Measurements from ENCODE around the gene MED31.
"Not testable (repeated sequence)": the region's sequence is repeated elsewhere in the genome, so short reads cannot be mapped to it uniquely, and the experiment has no call there.

Gene MED31

GRCh38 chr17:6651354-6651918 lies at the start of gene MED31, which contains the start of gene C17orf100:
MED31 (minus strand) TSS chr17:6651605; CDS start chr17:6651528, 77 bp downstream.
C17orf100 (plus strand) TSS chr17:6651762; CDS start chr17:6651914, 152 bp downstream.
- peak; percentile 89 for DNase-seq (ENCODE audit: low read depth)

- no peak for DNase-seq (ENCODE audit: low read depth)
Observed at GRCh38 chr17:6700948-6701307, 49.5 kb upstream of the MED31 start.

GRCh38 chr17:6699997-6700947 lies 48.9 kb upstream of the MED31 start:
- no peak for DNase-seq (ENCODE audit: low read depth)

GRCh38 chr17:6698004-6698403 lies 46.6 kb upstream of the MED31 start:
- no peak for DNase-seq (ENCODE audit: low read depth)

DNA sequence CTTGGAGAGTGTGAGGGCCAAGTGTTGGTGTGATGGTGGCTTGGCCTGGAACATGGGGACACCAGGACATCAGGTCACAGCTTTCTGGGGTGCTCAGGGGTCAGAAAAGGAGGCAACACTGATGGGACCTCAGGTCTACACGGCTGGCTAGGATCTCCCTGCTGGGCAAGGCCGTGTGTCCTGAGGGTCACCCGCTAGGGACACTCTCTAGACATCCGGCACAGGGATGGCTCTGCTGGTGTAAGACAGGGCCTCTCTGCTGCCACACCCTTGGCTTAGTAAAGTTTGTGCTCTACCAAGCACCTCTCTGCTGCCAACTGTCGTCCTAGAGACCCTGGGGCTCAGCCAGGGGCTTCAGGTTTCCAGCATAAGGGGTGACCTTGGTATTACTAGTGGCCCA lies 45.5 kb upstream of the MED31 start:
- DNase-seq (ENCODE audit: low read depth), result no peak

DNA sequence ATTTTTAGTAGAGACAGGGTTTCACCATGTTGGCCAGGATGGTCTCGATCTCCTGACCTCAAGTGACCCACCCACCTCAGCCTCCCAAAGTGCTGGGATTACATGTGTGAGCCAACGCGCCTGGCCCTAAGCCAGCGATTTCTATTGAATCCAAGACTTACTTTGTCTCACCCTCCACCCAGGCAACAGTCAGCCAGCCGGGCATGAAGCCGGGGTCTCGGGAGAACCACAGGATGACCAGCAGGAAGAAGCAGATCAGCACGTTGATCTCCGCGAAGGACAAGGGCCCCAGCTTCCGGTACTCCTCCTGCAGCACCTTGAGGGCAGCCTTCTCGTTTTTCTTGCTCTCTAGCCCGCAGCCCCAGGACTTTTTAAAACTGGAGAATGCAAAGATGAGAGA lies 44.2 kb upstream of the MED31 start:
- no peak for DNase-seq (ENCODE audit: low read depth)

DNA sequence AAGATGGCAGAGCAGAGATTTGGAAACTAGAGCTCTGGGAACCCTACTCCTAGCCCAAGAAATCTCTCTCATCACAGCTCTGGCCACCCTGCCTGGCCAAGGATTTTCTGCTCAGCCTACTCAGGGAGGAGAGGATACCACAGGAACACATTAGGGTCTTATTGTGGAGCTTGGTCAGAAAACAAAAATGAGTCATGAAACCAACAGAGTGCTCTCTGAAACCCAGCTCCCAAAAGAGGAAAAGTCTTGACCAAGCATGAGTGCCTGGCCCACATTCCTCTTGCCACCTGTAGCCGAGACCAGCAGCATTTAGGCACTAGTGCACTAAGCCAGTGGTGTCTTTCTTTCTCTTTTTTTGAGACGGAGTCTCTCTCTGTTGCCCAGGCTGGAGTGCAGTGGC lies 43.6 kb upstream of the MED31 start:
- DNase-seq (ENCODE audit: low read depth), result no peak

DNA sequence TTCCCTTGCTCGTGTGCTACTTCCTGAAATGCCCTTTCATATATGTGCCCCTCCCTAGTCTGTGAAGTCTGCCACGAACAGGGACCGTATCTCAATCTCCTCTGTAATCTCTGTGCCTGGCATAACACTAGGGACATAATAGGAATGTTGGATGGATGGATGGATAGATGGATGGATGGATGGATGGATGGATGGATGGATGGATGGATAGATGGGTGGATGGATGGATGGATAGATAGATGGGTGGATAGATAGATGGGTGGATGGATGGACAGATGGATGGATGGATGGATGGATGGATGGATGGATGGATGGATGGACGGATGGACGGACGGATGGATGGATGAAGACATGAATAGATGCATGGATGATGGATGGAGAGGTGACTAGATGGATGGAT lies 40.6 kb upstream of the MED31 start:
- not testable (repeated sequence) for DNase-seq (ENCODE audit: low read depth)

DNA sequence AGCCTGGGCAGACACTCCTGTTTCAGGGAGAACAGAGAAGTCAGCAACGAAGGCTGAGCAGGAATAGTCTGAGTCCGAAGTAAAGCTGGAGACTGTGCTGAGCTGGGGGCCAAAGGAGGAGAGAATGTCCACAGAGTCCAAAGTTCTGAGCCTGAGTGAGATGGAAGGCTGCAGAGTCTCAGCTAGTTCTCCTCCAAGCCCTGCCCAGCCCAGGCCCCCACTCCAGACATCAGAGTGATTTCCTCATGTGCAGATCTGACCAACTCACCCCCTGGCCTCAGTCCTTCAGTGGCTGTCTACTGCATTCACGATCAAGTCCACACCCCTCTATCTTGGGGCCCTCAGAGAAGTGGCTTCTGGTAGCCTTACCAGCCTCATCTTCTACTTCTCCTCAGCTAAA lies 40.1 kb upstream of the MED31 start:
- no peak for DNase-seq (ENCODE audit: low read depth)

DNA sequence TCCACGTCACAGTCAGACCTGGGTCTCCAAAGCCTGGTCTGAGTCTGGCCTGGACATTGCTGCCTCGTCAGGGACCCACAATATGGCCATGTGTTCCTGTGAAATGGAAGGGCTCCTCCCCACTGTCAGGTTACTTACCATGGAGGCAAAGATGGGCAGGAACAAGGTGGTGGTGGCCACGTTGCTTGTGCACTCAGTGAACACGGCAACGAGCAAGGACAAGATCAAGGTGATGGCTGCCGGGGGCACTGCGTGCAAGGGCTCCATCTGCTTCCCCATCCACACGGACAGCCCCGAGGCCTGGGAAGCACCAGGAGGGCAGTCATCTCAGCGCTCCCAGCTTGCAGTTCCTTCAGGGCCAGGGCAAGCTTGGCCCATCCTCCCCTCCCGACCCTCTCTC lies 39.2 kb upstream of the MED31 start:
- DNase-seq (ENCODE audit: low read depth), result no peak

GRCh38 chr17:6688944-6689343 lies 37.5 kb upstream of the MED31 start:
- DNase-seq (ENCODE audit: low read depth), result no peak

DNA sequence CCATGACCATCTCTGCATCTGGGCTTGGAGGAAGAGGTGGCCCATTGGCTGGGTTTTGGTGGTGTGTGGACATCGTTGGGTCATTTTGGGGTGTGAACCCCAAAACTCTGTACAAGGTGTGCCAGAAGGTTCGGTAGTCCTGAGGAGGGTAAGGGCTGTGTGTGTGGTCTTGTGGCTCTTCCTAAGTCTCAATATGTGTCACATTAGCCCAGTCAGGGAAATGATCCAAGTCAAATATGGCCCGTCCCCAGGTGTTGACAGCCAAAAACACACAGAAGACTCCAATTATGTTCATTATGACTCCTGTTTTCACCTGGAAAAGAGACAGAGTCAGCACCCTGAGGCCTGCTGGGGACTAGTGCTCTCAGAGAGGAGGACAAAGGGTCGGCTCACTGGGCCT lies 34.6 kb upstream of the MED31 start:
- DNase-seq (ENCODE audit: low read depth), result no peak

DNA sequence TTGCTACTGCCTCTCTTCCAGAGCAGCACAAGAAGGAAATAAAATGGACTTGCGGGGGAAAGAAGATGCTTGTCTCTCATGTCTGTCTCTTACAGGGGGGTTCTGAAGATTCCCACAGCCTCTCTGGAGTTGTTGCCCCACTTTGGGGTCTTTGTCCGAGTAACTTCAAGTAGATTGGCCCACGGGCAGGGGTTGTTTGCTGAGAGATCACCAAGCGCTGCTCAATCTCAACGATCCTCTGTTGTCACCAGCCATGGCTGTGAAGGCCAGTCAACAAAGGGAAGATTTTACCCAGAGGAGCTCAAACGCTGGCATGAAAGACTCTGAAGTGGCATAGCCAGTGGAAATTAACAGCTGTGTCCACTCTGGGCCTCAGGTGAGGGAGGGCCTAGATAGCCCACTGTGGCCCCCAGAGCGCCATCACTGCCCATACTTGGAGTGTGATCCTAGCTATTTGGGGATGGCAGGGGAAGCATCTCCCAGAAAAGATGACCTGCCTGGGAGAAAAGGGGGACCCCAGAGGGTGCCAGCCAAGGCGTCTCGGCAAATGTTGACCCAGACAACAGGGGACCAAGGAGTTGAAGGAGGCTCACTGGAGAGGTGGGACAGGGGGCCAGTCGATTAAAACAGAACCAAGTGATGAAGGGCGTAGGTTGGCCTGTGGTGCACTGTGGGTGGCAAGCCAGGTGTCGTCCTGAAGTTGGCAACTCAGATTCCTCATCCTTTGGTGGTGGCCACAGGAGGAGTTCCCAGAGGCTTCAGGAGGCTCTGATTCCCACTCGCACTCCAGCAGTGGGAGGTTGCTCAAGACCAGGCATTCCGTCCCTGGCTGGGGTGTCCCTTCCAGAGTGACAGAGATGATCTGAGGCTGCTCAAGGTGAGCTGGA lies 33.7 kb upstream of the MED31 start:
- no peak for DNase-seq (ENCODE audit: low read depth)

DNA sequence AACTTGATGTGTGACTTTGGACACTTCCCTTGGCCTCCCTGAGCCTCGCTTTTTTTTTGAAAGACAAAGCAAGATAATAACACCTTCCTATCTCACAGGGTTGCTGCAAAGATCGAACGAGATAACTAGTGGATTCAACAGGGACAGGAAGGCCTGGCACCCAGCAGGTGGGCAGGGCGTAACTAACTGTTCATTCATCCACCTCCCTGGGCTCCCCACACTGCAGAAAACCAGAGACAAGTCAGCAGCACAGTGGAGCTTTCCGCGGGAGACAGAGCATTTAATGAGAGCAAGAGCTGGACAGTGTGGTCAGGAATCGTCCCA lies 33.0 kb upstream of the MED31 start:
- no peak for DNase-seq (ENCODE audit: low read depth)

GRCh38 chr17:6683730-6684459 lies 32.5 kb upstream of the MED31 start:
- no peak for DNase-seq (ENCODE audit: low read depth)

GRCh38 chr17:6683081-6683684 lies 31.8 kb upstream of the MED31 start:
- DNase-seq (ENCODE audit: low read depth), result no peak

DNA sequence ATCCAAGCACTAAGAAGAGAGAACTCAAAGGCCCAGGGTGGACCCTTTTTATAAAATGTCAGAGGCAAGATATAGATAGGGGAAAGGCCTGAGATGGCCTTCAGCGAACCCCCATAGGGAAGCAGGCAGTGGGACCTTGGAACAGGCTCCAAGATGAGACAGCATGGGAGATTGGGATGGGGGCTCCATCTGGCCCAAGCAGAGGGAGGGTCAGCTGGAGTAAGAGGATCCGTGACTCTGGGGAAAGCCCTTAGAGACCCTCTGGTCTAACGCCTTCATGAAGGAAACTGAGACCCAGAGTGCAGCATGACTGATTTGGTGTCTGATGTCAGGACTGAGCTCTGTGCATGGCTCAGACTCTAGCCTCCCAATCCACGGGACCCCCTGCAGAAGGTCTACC lies 30.9 kb upstream of the MED31 start:
- DNase-seq (ENCODE audit: low read depth), result no peak

DNA sequence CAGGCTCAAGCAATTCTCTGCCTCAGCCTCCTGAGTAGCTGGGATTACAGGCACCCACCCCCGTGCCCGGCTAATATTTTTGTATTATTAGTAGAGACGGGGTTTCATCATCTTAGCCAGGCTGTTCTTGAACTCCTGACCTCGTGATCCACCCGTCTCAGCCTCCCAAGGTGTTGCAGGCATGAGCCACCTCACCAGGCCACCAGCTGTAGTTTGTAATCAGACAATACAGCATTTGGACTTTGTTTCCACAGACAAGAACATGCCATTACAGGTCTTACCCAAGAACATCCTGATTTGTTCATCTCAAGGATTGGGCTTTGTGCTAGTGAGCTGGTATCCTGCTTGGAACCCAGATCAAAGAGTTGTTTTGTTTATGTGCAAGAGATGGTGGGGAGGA lies 30.3 kb upstream of the MED31 start:
- DNase-seq (ENCODE audit: low read depth), result no peak

GRCh38 chr17:6681176-6681575 lies 29.8 kb upstream of the MED31 start:
- no peak for DNase-seq (ENCODE audit: low read depth)

DNA sequence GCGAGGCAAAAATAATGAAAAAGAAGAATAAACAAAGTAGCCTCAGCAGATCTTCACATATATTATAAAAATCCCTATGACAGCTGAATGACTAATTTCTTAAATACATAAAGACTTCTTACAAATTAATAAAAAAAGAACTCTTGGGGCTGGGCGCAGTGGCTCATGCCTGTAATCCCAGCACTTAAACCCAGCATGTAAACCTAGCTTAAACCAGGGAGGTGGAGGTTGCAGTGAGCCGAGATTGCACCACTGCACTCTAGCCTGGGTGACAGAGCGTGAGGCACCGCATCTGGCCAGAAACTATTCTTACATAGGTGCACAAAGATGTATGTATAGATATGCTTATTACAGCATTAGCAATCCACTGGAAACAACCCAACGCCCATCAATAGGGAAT lies 27.8 kb upstream of the MED31 start:
- DNase-seq (ENCODE audit: low read depth), result no peak

- DNase-seq (ENCODE audit: low read depth), result no peak
Observed at GRCh38 chr17:6677946-6678345, 26.5 kb upstream of the MED31 start.

All from activated gamma-delta T cell treated with anti-CD3 and anti-CD28 coated beads, Interleukin-2, amount 50 U/mL, for 16 hours (primary cell).